Karpas-422 (cell line): ENCODE measurements around the gene SCYGR6. TPM values are rescaled to one million over a fixed set of nuclear protein-coding genes. Genes with fewer than 3 reads are reported as not detected.

ENCODE experiments used
- DNase-seq: peaks from one replicate; pipeline ENCODE4 v3.0.0-alpha.2; 2015
- H2AFZ ChIP-seq: fragments of 200-600 bp; sonication (generic); 2 replicates; pipeline ENCODE4 v1.6.1; 2014; ENCODE audit warnings: antibody characterized with exemption, low read length, mixed read lengths
- H3K27ac ChIP-seq: fragments of 200-600 bp; sonication (generic); 2 replicates; pipeline ENCODE4 v1.5.1; 2014; ENCODE audit warnings: mild to moderate bottlenecking, low read length, moderate library complexity
- H3K27me3 ChIP-seq: fragments of 200-600 bp; sonication (generic); 2 replicates; pipeline ENCODE4 v1.6.1; 2014; ENCODE audit warnings: low read length, mixed read lengths
- H3K36me3 ChIP-seq: fragments of 200-600 bp; sonication (generic); 2 replicates; pipeline ENCODE4 v1.6.1; 2014; ENCODE audit warnings: low read length, mixed read lengths; ENCODE audit not compliant: insufficient read depth
- H3K4me1 ChIP-seq: fragments of 200-600 bp; sonication (generic); 2 replicates; pipeline ENCODE4 v1.6.1; 2014; ENCODE audit warnings: mild to moderate bottlenecking, low read length, mixed read lengths
- H3K4me2 ChIP-seq: fragments of 200-600 bp; sonication (generic); 2 replicates; pipeline ENCODE4 v1.6.1; 2014; ENCODE audit warnings: low read length, low read depth, mild to moderate bottlenecking; ENCODE audit not compliant: poor library complexity, severe bottlenecking
- H3K4me3 ChIP-seq: fragments of 200-600 bp; sonication (generic); 2 replicates; pipeline ENCODE4 v1.5.1; 2014; ENCODE audit warnings: mild to moderate bottlenecking, antibody characterized with exemption, low read length, mixed read lengths
- H3K79me2 ChIP-seq: fragments of 200-600 bp; sonication (generic); 2 replicates; pipeline ENCODE4 v1.6.1; 2014; ENCODE audit warnings: mild to moderate bottlenecking, low read length, mixed read lengths
- H3K9ac ChIP-seq: fragments of 200-600 bp; sonication (generic); 2 replicates; pipeline ENCODE4 v1.6.0; 2014; ENCODE audit warnings: low read length
- H3K9me2 ChIP-seq: fragments of 200-600 bp; sonication (generic), shearing (Covaris generic); replicated peaks from 2 replicates; pipeline ENCODE4 v1.6.0; 2014; ENCODE audit warnings: mild to moderate bottlenecking, low read length, moderate library complexity; ENCODE audit not compliant: insufficient read depth
- H3K9me3 ChIP-seq: fragments of 300-700, 200-600 bp; sonication (generic); 2 replicates; pipeline ENCODE4 v1.6.1; 2014; ENCODE audit warnings: low read length, mixed read lengths
- H4K20me1 ChIP-seq: fragments of 200-600 bp; sonication (generic); 2 replicates; pipeline ENCODE4 v1.6.1; 2014; ENCODE audit warnings: mild to moderate bottlenecking, antibody characterized with exemption, low read length, low read depth; ENCODE audit not compliant: insufficient read depth
- total RNA-seq: library from RNA; depleted of rRNA; stranded (reverse); fragments of >200 nt; shearing (Covaris generic); gene quantifications from 2 replicates; pipeline ENCODE4 v1.2.3, GENCODE V29; 2014; ENCODE audit warnings: low replicate concordance; rRNA removed

The SCYGR6 gene, protein sequence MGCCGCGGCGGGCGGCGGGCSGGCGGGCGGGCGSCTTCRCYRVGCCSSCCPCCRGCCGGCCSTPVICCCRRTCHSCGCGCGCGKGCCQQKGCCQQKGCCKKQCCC
- 6.1 TPM in 1 of 2 replicates, not detected in the other for total RNA-seq

GRCh38 chr2:227724394-227725039 is at the start of gene SCYGR6:
Gene SCYGR6 (minus strand): TSS chr2:227724757. CDS start chr2:227724757, 0 bp downstream.
- H3K27ac ChIP-seq: no peak within 1 kb of the TSS
- no peaks in the 10 kb centered on the region for H3K9me3 ChIP-seq
- no peak within 1 kb of the TSS for H3K4me3 ChIP-seq
- no peak for DNase-seq
- no peak within 1 kb of the TSS for H3K9ac ChIP-seq
- H2AFZ ChIP-seq: no peak within 1 kb of the TSS
- no peaks in the 10 kb centered on the region for H3K36me3 ChIP-seq
- H3K4me2 ChIP-seq: no peak within 1 kb of the TSS
- no peaks in the 10 kb centered on the region for H4K20me1 ChIP-seq
- H3K79me2 ChIP-seq: no peaks in the 10 kb centered on the region
- no peaks in the 10 kb centered on the region for H3K4me1 ChIP-seq
- no peaks in the 10 kb centered on the region for H3K9me2 ChIP-seq
- H3K27me3 ChIP-seq: no peaks in the 10 kb centered on the region

- Histone ChIP-seq H3K79me2 (no peaks in the 10 kb centered on the region), H3K27ac (no peak overlapping the region), H4K20me1 (no peaks in the 10 kb centered on the region), H3K4me1 (no peaks in the 10 kb centered on the region), H3K36me3 (no peaks in the 10 kb centered on the region), H3K27me3 (no peaks in the 10 kb centered on the region), H3K9ac (no peak overlapping the region), H3K4me3 (no peak overlapping the region), H2AFZ (no peak overlapping the region), H3K9me2 (no peaks in the 10 kb centered on the region), H3K4me2 (no peak overlapping the region), H3K9me3 (no peaks in the 10 kb centered on the region)
- peak; percentile 70 for DNase-seq
Measured at GRCh38 chr2:227774011-227774624, 49.6 kb upstream of the SCYGR6 start.

DNA sequence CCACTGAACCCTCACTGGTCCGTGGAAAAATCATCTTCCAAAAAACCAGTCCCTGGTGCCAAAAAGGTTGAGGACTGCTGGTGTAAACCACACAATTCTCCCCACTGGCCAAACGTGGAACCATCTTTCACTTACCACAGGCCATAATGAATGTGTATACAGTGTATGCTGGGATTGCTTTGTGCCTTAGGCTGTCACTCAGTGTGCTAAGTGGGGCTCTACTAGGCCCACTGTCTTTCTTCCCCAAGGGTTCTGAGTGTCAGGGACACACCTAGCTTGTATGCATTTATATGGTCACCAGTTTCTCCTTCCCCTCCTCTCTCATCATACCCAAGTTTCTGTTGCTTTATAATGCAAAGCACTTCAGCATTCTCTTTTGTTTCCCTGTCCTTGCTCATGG is 48.4 kb upstream of the SCYGR6 start:
- H3K4me3 ChIP-seq: no peak overlapping the region
- DNase-seq: peak; percentile 28
- H3K27ac ChIP-seq: no peak overlapping the region
- H3K9ac ChIP-seq: no peak overlapping the region
- no peak overlapping the region for H2AFZ ChIP-seq
- H3K4me1 ChIP-seq: no peaks in the 10 kb centered on the region
- no peaks in the 10 kb centered on the region for H3K79me2 ChIP-seq
- H3K9me3 ChIP-seq: no peaks in the 10 kb centered on the region
- no peaks in the 10 kb centered on the region for H3K36me3 ChIP-seq
- no peaks in the 10 kb centered on the region for H4K20me1 ChIP-seq
- no peak overlapping the region for H3K4me2 ChIP-seq
- H3K27me3 ChIP-seq: no peaks in the 10 kb centered on the region
- H3K9me2 ChIP-seq: no peaks in the 10 kb centered on the region

DNA sequence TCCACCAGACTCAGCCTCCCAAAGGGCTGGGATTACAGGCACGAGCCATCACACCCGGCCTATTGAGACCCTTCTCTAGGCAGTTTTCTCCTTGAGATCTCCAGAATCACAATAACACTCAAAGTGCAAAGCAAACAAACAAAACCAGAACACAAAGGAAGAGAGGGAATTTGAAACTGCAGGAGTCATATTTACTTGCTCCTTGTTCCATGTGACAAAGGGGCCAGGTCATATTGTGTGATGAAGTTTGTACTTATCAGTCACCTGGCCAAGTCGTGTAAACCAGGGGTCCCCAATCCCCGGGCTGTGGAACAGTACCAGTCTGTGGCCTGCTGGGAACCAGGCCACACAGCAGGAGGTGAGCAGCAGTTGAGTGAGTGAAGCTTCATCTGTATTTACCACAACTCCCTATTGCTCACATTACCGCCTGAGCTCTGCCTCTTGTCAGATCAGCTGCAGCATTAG is 47.7 kb upstream of the SCYGR6 start:
- Histone ChIP-seq H3K4me2 (no peak overlapping the region), H3K9ac (no peak overlapping the region), H2AFZ (no peak overlapping the region), H3K4me1 (no peaks in the 10 kb centered on the region), H3K27ac (no peak overlapping the region), H3K9me2 (no peaks in the 10 kb centered on the region), H3K4me3 (no peak overlapping the region), H3K9me3 (no peaks in the 10 kb centered on the region), H3K36me3 (no peaks in the 10 kb centered on the region), H3K79me2 (no peaks in the 10 kb centered on the region), H3K27me3 (no peaks in the 10 kb centered on the region), H4K20me1 (no peaks in the 10 kb centered on the region)
- DNase-seq: peak; percentile 29

GRCh38 chr2:227767830-227768229 is 43.3 kb upstream of the SCYGR6 start:
- H3K27ac ChIP-seq: no peak overlapping the region
- no peaks in the 10 kb centered on the region for H3K36me3 ChIP-seq
- no peaks in the 10 kb centered on the region for H3K79me2 ChIP-seq
- DNase-seq: no peak
- no peaks in the 10 kb centered on the region for H3K9me3 ChIP-seq
- no peak overlapping the region for H3K4me2 ChIP-seq
- H3K4me3 ChIP-seq: no peak overlapping the region
- H3K9me2 ChIP-seq: no peaks in the 10 kb centered on the region
- no peak overlapping the region for H3K9ac ChIP-seq
- H3K4me1 ChIP-seq: no peaks in the 10 kb centered on the region
- H2AFZ ChIP-seq: no peak overlapping the region
- no peaks in the 10 kb centered on the region for H3K27me3 ChIP-seq
- H4K20me1 ChIP-seq: no peaks in the 10 kb centered on the region

GRCh38 chr2:227766373-227766883 is 41.9 kb upstream of the SCYGR6 start:
- H3K4me3 ChIP-seq: no peak overlapping the region
- no peaks in the 10 kb centered on the region for H3K9me2 ChIP-seq
- H3K79me2 ChIP-seq: no peaks in the 10 kb centered on the region
- no peaks in the 10 kb centered on the region for H3K36me3 ChIP-seq
- no peaks in the 10 kb centered on the region for H3K27me3 ChIP-seq
- DNase-seq: peak; percentile 82
- H3K9me3 ChIP-seq: no peaks in the 10 kb centered on the region
- H3K4me2 ChIP-seq: no peak overlapping the region
- no peak overlapping the region for H3K27ac ChIP-seq
- no peak overlapping the region for H3K9ac ChIP-seq
- no peaks in the 10 kb centered on the region for H4K20me1 ChIP-seq
- no peaks in the 10 kb centered on the region for H3K4me1 ChIP-seq
- no peak overlapping the region for H2AFZ ChIP-seq

DNA sequence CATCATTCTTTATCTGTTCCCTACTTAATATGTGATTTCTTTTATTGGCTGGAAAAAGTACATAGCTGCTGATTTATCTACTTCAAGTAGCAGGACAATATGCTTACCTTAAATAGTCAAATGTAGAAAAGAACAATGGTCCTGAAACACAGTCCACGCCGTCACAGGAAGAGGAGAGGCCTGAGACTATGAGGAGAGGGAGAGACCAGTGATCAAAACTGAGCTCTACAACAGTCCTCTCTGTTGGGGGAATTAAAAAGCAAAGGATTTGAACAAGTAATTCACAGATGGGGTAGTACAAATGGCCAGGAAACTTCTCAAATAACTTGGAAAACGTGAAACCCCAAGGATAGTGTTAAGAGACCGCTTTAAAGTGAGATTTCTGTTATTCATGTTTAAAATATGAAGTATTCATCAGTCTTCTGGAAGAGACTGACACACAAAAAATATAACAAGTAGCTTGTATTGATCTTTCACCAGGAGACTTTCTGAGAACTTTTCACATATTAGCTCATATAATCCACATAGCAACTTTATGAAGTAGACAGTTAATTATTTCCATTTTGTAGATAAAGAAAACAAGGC is 41.3 kb upstream of the SCYGR6 start:
- no peaks in the 10 kb centered on the region for H3K9me2 ChIP-seq
- H3K79me2 ChIP-seq: no peaks in the 10 kb centered on the region
- H3K4me3 ChIP-seq: no peak overlapping the region
- H3K9me3 ChIP-seq: no peaks in the 10 kb centered on the region
- H3K9ac ChIP-seq: no peak overlapping the region
- no peaks in the 10 kb centered on the region for H3K27me3 ChIP-seq
- H2AFZ ChIP-seq: no peak overlapping the region
- H3K4me1 ChIP-seq: no peaks in the 10 kb centered on the region
- no peak for DNase-seq
- H3K36me3 ChIP-seq: no peaks in the 10 kb centered on the region
- H3K27ac ChIP-seq: no peak overlapping the region
- no peak overlapping the region for H3K4me2 ChIP-seq
- H4K20me1 ChIP-seq: no peaks in the 10 kb centered on the region
